Erythroblast (primary cell): ENCODE data around the gene FIZ1.

Source experiments
- GATA1 ChIP-seq: IDR thresholded peaks from 2 replicates; pipeline ENCODE4 v1.6.1; 2011; ENCODE audit warnings: low read depth, mild to moderate bottlenecking, control low read depth, low read length, moderate library complexity
- POLR2A ChIP-seq: IDR thresholded peaks from 2 replicates; pipeline ENCODE4 v1.6.1; 2011; ENCODE audit warnings: mild to moderate bottlenecking, low read length

- TF ChIP-seq POLR2A (no peak), GATA1 (no peak)
These were observed 39.6 kb downstream of the FIZ1 start for GRCh38 chr19:55559684-55560083.
